Spleen (tissue), 7 donors: ENCODE measurements around the gene AP2S1.

Source experiments
- CTCF ChIP-seq, 11 experiments: fragments of 200-600 bp in 7 of 11; fragments of 450-650 bp in 4 of 11; sonication (generic) in 4 of 11; IDR thresholded peaks in 8 of 11; conservative IDR thresholded peaks in 3 of 11; 1 replicate in 7 of 11; 2 replicates in 4 of 11; pipeline versions ENCODE4 v1.4.0 to v1.8.0; 2016 to 2021; ENCODE audit warnings: antibody characterized with exemption in 11 of 11, inconsistent platforms in 4 of 11, mild to moderate bottlenecking in 1 of 11
- POLR2A ChIP-seq, 3 donors: fragments of 450-650 bp; IDR thresholded peaks; one replicate each; pipeline ENCODE4 v1.5.1; 2017; ENCODE audit warnings: antibody characterized with exemption in 3 of 3, mild to moderate bottlenecking in 1 of 3
- POLR2AphosphoS5 ChIP-seq, 3 donors: sonication (generic); formaldehyde crosslinking; IDR thresholded peaks; one replicate each; pipeline ENCODE4 v1.5.1; 2017; ENCODE audit warnings: antibody characterized with exemption in 3 of 3
- donor health status: DM: no; HTN: no; CAD: no; lungs with moderate emphysema.
- donor health status: DM: no; HTN: no; CAD: no.
- donor health status: DM: no; HTN: no; CAD: no.

DNA sequence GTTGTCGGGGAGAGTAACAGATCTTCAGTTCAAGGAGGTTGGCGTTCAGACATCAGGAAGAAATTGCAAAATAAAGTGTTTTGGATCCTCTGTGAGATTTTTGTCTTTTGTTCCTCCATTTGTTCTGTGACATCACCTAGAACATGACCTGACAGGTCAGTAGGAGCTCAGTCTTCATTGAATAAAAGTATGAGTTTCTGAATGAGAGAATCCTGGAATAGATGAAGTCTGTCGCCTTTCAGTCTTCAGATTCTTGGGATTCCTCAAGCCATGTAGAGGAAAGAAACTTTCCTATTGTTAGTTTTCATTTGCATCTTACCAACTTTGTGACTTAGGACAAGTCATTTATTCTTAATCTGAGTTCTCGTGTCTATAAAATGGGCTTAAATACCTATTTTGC is 24.6 kb upstream of the AP2S1 start:
- TF ChIP-seq CTCF (IDR thresholded peaks at IDR 0.05 in 8 of 11, conservative IDR thresholded peaks at IDR 0.05 in 3 of 11) (no peak), POLR2A (IDR thresholded peaks at IDR 0.05) (no peak), POLR2AphosphoS5 (IDR thresholded peaks at IDR 0.05) (no peak)
